Measurements from ENCODE around the gene BRAF.
A peak's percentile ranks its signal among the peaks of the same experiment; 100 is the strongest.
"Not testable (repeated sequence)": the region's sequence is repeated elsewhere in the genome, so short reads cannot be mapped to it uniquely, and the experiment has no call there.

The BRAF gene

GRCh38 chr7:140924821-140925421 is at the start of gene BRAF:
TSS of gene BRAF (minus strand) at chr7:140924929. CDS start at chr7:140924703, 226 bp downstream.
- peak; percentile 95 for DNase-seq

- no peak for DNase-seq
Observed at GRCh38 chr7:140972876-140973829, 48.4 kb upstream of the BRAF start.

- DNase-seq: no peak
Observed at GRCh38 chr7:140972344-140972743, 47.6 kb upstream of the BRAF start.

GRCh38 chr7:140967438-140967837 is 42.7 kb upstream of the BRAF start:
- no peak for DNase-seq

DNA sequence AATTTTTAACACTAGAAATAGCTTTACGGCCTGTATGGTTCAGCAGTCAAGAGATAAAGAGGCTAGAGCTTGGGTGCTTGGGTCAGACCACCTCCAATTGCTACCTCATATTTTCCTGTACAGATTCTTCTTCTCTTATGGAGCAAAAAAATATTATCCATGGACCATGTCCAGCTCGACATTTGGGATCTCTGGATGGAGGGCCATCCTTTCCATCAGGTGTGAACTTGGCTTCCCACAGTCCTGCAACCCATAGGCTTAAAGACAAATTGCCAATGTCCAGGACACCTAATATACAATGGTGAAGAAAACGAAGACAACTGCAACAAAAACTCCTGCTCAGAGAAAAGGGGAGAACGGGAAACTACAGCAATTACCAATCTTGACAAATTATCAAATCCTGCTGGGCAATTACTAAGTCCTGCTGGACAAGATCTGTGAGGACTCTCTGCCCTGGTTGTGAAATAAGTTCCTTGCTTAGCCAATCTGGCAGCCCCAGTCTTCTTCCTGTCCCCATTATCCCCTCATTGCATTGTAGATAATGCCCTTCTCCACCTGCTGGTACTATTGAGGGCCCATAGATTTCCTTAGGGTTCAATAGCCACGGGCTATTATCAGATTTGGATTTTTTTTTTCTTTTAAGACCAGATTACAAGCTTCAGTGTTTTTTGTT is 42.0 kb upstream of the BRAF start:
- DNase-seq: no peak

DNA sequence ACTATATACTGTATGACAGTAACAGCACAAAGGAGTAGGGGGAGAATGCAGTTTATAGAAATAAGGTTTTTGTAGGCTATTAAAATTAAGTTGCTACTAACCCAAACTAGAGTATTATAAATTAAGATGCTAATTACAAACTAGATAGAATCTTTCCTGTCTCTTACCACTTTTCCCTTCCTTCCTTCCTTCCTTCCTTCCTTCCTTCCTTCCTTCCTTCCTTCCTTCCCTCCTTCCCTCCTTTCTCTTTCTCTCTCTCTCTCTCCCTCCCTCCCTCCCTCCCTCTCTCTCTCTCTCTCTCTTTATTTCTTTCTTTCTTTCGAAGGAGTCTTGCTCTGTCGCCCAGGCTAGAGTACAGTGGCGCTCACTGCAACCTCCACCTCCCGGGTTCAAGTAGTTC is 36.4 kb upstream of the BRAF start:
- no peak for DNase-seq

- DNase-seq: not testable (repeated sequence)
Observed at GRCh38 chr7:140956997-140957396, 32.3 kb upstream of the BRAF start.

- DNase-seq: no peak
Observed at GRCh38 chr7:140945940-140946339, 21.2 kb upstream of the BRAF start.

DNA sequence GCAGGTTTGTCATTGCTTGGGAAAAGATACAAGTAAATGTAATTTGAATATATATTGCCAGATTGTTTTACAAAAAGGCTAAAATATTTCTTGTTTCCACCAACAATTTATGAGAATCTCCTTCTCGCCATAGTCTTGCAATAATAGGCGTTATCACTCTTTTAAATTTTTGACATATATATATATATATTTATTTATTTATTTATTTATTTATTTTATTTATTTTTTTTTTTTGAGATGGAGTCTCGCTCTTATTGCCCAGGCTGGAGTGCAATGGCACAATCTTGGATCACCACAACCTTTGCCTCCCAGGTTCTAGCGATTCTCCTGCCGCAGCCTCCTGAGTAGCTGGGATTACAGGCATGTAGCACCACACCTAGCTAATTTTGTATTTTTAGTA is 17.5 kb upstream of the BRAF start:
- DNase-seq: not testable (repeated sequence)

GRCh38 chr7:140940898-140941297 is 16.2 kb upstream of the BRAF start:
- no peak for DNase-seq

DNA sequence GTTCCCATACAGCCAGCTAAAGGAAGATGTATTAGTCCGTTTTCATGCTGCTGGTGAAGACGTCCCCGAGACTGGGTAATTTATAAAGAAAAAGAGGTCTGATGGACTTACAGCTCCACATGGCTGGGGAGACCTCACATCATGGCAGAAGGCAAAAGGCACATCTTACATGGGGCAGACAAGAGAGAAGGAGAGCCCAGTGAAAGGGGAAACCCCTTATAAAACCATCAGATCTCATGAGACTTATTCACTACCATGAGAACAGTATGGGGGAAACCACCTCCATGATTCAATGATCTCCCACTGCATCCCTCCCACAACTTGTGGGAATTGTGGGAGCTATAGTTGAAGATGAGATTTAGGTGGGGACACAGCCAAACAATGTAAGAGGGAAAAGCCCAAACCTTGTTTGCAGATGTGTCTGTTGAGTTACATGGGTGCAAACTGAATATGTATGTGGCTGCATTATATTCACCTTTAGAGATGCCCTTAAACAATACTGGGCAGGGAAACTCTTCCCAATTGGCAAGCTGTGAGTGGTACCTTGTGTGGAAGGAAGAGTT is 13.1 kb upstream of the BRAF start:
- DNase-seq: no peak

DNA sequence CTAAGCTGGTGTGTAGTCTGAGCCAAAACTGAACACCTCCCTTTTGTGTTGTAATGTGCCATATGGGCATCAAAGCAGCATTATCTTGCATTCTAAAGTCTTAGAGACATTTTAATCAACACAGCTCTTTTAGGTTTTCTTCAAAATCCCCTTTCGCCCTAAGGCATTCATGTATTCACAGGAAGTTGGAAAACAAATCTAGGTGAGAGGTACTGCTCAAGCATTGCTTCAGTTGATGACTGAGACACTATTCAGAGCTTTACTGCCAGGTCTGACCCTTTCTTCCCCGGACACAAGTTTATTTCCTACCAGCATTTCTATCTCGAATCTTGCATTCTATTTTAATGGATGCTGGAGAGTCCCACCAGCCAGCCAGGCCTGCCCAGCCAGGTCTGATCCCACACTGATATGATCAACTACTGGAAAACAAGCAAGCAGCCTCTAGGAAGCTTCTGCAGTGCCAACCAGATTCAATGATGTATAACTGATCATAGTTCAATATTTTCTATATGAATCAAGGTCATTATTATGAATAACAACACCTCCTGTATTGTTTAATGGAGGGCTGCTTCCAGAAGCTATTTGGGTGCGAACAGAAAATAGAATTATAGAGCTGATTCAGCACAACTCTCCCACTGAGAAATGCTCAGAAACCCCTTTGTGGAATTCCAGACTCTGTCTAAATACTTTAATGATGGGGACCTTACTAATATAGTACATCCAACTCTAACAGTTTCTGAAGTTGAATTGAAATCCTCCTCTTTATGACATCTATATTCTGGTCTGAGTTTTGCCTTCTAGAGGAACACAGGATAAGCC is 4.0 kb upstream of the BRAF start:
- no peak for DNase-seq

DNA sequence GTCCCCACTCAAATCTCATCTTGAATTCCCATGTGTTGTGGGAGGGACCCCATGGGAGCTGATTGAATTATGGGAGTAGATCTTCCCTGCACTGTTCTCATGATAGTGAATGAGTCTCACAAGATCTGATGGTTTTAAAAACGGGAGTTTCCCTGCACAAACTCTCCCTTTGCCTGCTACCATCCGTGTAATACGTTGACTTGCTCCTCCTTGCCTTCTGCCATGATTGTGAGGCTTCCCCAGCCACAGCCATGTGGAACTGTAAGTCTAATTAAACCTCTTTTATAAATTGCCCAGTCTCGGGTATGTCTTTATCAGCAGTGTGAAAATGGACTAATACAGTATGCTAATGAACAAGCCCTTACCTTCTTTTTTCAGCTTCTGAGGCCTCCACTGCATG is 3.2 kb upstream of the BRAF start:
- DNase-seq: not testable (repeated sequence)

- no peak for DNase-seq
Observed at GRCh38 chr7:140927351-140927750, 2.6 kb upstream of the BRAF start.

DNA sequence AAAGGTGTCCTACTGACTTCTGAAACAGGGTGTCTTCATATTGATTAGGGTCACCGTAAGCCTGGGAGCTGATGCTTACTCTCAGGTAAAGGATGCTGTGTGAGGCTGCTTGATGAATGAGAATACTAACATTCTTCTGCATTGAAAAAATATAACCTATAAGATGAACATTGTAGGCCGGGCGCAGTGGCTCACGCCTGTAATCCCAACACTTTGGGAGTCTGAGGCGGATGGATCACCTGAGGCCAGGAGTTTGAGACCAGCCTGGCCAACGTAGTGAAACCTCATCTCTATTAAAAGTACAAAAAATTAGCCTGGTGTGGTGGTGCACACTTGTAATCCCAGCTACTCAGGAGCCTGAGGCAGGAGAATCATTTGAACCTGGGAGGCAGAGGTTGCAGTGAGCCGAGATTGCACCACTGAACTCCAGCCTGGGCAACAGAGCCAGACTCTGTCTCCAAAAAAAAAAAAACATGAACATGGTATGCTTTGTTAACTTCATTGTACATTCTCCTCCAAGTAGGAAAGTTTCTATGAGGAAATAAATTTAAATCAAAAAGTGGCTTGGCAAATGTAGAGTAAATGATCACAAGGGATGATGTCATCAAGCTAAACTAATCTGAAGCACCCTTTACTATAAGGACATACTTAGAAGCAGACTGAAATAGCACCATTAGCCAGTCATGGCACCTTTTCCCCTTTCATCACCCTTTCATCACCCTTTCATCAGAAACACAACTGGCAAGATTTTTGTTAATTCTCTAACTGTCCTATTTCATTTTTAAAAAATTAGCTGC is 1.5 kb upstream of the BRAF start:
- no peak for DNase-seq

GRCh38 chr7:140924019-140924820 is 509 bp downstream of the BRAF start:
- peak; percentile 65 for DNase-seq

DNA sequence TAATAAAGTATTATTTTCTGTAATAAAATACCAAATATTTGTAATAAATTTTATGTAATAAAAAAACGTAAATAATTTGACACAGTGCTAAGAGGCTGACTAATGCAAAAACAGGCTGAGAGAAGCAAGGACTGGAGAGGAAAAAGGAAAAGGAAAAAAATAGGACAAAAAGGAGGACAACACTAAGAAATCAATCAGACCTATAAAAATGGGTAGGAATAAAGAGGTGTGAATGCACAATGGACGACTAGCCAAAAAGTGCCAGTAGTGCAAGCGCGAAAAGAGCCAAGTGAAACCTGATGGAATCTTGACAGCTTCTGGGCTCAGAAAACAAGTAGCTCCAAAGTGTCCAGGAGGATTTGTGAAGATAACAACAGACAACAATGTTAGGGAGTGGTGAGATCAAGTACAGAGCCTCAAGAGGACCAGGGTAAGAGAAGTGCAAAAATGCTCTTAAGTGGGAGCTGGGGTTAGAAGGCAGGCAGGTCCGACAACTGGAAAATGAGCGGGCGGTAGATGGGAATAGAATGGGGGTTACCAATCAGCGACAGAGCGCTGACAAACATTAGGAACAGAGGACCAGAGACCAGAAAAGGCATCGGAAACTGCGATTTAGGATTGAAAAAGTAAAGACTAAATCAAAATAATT is 1.2 kb downstream of the BRAF start:
- DNase-seq: no peak

DNA sequence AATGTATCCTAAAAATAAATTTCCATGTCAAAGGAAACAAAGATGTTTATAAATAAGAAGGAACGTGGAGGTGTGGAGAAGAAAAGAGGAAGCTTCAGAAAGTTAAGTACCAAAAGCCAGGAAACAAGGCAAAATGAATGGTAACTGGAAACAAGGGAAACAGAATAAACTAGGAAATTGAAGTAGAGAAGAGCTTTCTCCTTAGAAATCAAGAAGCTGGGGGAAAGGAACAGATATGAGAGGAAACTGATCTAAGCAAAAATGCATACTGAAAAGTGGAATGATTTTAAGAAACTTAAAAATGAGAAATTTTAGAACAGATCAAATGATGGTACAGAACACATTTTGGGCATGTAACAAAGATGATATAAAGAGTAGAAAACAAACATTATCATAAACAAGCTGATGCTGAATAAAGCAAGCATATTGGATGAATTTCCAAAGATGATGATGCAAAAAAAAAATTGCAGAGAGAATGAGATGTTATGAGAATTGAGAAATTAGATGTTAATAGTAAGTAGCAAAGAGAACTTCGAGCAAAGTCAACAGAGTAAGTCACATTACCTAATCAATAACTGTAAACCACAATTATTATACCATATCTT is 1.9 kb downstream of the BRAF start:
- DNase-seq: no peak

DNA sequence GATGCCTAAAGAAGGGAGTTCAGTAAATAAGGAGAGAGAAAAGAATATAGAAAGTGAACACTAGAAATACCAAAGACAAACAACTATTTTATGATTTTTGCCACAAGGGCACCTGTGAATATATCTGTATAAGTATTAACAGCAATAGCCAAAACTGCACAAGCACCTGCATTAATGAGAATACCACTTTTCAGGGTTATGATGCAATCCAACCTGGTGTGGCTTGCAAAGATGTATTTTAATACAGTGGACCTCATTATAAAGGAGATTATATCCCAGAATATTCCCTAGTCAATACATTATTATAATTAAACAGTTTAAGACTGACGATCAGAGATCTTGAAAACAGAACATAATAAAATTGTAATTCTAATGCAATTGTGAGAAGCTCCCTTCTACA is 4.0 kb downstream of the BRAF start:
- no peak for DNase-seq

DNA sequence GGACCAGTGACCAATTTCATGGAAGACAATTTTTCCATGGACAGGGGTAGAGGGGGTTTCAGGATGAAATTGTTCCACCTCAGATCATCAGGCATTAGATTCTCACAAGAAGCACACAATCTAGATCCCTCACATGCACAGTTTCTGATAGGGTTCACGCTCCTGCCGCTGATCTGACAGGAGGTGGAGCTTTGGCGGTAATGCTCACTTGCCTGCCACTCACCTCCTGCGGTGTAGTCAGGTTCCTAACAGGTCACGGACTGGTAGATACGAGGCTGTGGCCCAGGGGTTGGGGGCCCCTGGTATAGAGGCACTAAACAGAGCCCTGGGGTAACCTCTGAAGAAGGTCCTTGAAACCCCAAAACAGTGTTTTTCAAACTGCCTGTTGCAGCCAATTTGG is 6.5 kb downstream of the BRAF start:
- no peak for DNase-seq

Data from stimulated activated CD4-positive, alpha-beta T cell treated with anti-CD3 and anti-CD28 coated beads, Interleukin-12 subunit alpha, Interleukin-12 subunit beta, amount 100 ng/mL, for 4 hours (primary cell).